Common myeloid progenitor, CD34-positive (primary cell): ENCODE measurements around the gene RGS3.
"Not testable (repeated sequence)": the region's sequence is repeated elsewhere in the genome, so short reads cannot be mapped to it uniquely, and the experiment has no call there.

Source experiments
- CTCF ChIA-PET: fragments of 350-600 bp; sonication (Branson Sonifier 250); formaldehyde crosslinking; loops from one replicate; lab custom pipeline; 2021; ENCODE audit warnings: antibody characterized with exemption; lab: Charles Lee
- POLR2A ChIA-PET: fragments of 350-600 bp; sonication (Branson Sonifier 250); formaldehyde crosslinking; loops from one replicate; lab custom pipeline; 2021; ENCODE audit warnings: antibody characterized with exemption; lab: Charles Lee
- DNase-seq, 3 donors: peaks; one replicate each; pipeline versions ENCODE4 v3.0.0 to v3.0.0-alpha.2; 2013
- H3K27ac ChIP-seq, 2 experiments: 1 replicate in 1 of 2; 2 replicates in 1 of 2; pipeline ENCODE4 v1.7.0; 2013; ENCODE audit warnings: inconsistent platforms in 2 of 2, low read length in 2 of 2, mild to moderate bottlenecking in 2 of 2, low read depth in 1 of 2, moderate library complexity in 1 of 2; ENCODE audit not compliant: severe bottlenecking in 2 of 2, insufficient read depth in 1 of 2, poor library complexity in 1 of 2
- H3K27me3 ChIP-seq, 5 experiments: replicated peaks in 2 of 5; 1 replicate in 3 of 5; 2 replicates in 2 of 5; pipeline versions ENCODE4 v1.6.1 to v1.7.0; 2013; ENCODE audit warnings: low read length in 4 of 5, mild to moderate bottlenecking in 2 of 5, moderate library complexity in 2 of 5, inconsistent platforms in 1 of 5; ENCODE audit not compliant: insufficient read depth in 5 of 5, control insufficient read depth in 4 of 5
- H3K36me3 ChIP-seq, 4 experiments: 1 replicate in 2 of 4; 2 replicates in 2 of 4; pipeline versions ENCODE4 v1.6.1 to v1.7.0; 2013; ENCODE audit warnings: low read length in 3 of 4, control low read depth in 1 of 4, mild to moderate bottlenecking in 1 of 4; ENCODE audit not compliant: control insufficient read depth in 4 of 4, insufficient read depth in 4 of 4
- H3K4me1 ChIP-seq, 4 experiments: 1 replicate in 3 of 4; 2 replicates in 1 of 4; pipeline versions ENCODE4 v1.6.1 to v1.7.1; 2013; ENCODE audit warnings: low read length in 3 of 4, mild to moderate bottlenecking in 3 of 4, control low read depth in 1 of 4, inconsistent platforms in 1 of 4, moderate library complexity in 1 of 4; ENCODE audit not compliant: control insufficient read depth in 4 of 4, insufficient read depth in 4 of 4; ENCODE audit errors: control extremely low read depth in 1 of 4
- H3K4me3 ChIP-seq, 7 experiments: 1 replicate in 4 of 7; 2 replicates in 3 of 7; pipeline versions ENCODE4 v1.5.1 to v1.7.0; 2013; ENCODE audit warnings: mild to moderate bottlenecking in 7 of 7, low read length in 6 of 7, moderate library complexity in 6 of 7, inconsistent platforms in 2 of 7, low read depth in 2 of 7, control low read depth in 1 of 7; ENCODE audit not compliant: insufficient read depth in 4 of 7, control insufficient read depth in 1 of 7; ENCODE audit errors: extremely low read depth in 1 of 7
- H3K9me3 ChIP-seq, 5 experiments: 1 replicate in 4 of 5; 2 replicates in 1 of 5; pipeline versions ENCODE4 v1.6.1 to v1.7.1; 2013; ENCODE audit warnings: low read length in 4 of 5, mild to moderate bottlenecking in 2 of 5, inconsistent platforms in 1 of 5, low read depth in 1 of 5, moderate library complexity in 1 of 5; ENCODE audit not compliant: control insufficient read depth in 4 of 5, insufficient read depth in 2 of 5; ENCODE audit errors: control extremely low read depth in 1 of 5
- WGBS: methylation state at CpG from one replicate; pipeline ENCODE4 v1.1.5; 2013; ENCODE audit not compliant: insufficient coverage; 5-methylcytosine and 5-hydroxymethylcytosine counted together

RGS3 gene

GRCh38 chr9:113639411-113639970, 176.0 kb downstream of the RGS3 start:
- POLR2A ChIA-PET = interaction anchor here (0.7 to 0.8 kb wide), 2 partner anchors 16 to 26 kb away, joined by 3 read pairs; no protein-coding TSS in a partner anchor
- not testable (repeated sequence) for H3K27ac ChIP-seq, H3K9me3 ChIP-seq, H3K4me3 ChIP-seq, DNase-seq, H3K4me1 ChIP-seq, H3K36me3 ChIP-seq, H3K27me3 ChIP-seq
- CTCF ChIA-PET = interaction anchor here (1.6 kb wide), 1 partner anchor 46 kb away, joined by 4 read pairs; no protein-coding TSS in a partner anchor
- WGBS = 99% methylated on average over 8 of the region's 15 CpGs

GRCh38 chr9:113640418-113640817, 176.9 kb downstream of the RGS3 start:
- ChIA-PET CTCF (interaction anchor here (0.8 to 1.8 kb wide), 2 partner anchors 14 to 49 kb away, joined by 4 to 6 read pairs; no protein-coding TSS in a partner anchor), POLR2A (no interaction called here)
- Histone ChIP-seq H3K36me3 (no peaks in the 10 kb centered on the region), H3K9me3 (no peaks in the 10 kb centered on the region), H3K4me3 (no peak overlapping the region), H3K27ac (no peak overlapping the region), H3K4me1 (no peaks in the 10 kb centered on the region), H3K27me3 (no peaks in the 10 kb centered on the region)
- 97% methylated on average over 5 of the region's 6 CpGs for WGBS
- no peak for DNase-seq

- Histone ChIP-seq H3K27ac (no peak overlapping the region), H3K27me3 (no peaks in the 10 kb centered on the region), H3K9me3 (no peaks in the 10 kb centered on the region), H3K4me3 (no peak overlapping the region), H3K36me3 (no peaks in the 10 kb centered on the region), H3K4me1 (no peaks in the 10 kb centered on the region)
- ChIA-PET POLR2A (no interaction called here), CTCF (interaction anchor here (0.8 to 1.8 kb wide), 2 partner anchors 13 to 50 kb away, joined by 4 to 6 read pairs; no protein-coding TSS in a partner anchor)
- DNase-seq = no peak
- WGBS = 86% methylated on average over 1 of the region's 7 CpGs
Observed at GRCh38 chr9:113641100-113641885, 177.8 kb downstream of the RGS3 start.

GRCh38 chr9:113644321-113644720, 180.8 kb downstream of the RGS3 start:
- CTCF ChIA-PET = interaction anchor here (0.9 to 1.2 kb wide), 3 partner anchors 9 to 14 kb away, joined by 3 to 4 read pairs (median 3); no protein-coding TSS in a partner anchor
- no peak for DNase-seq
- no peak overlapping the region for H3K27ac ChIP-seq
- POLR2A ChIA-PET = no interaction called here
- no peaks in the 10 kb centered on the region for H3K27me3 ChIP-seq
- H3K4me3 ChIP-seq = no peak overlapping the region
- H3K9me3 ChIP-seq = no peaks in the 10 kb centered on the region
- no peaks in the 10 kb centered on the region for H3K36me3 ChIP-seq
- H3K4me1 ChIP-seq = no peaks in the 10 kb centered on the region
- 100% methylated on average over 1 of the region's 2 CpGs for WGBS

- ChIA-PET POLR2A (no interaction called here), CTCF (interaction anchor here (1.1 to 1.3 kb wide), 2 partner anchors 10 to 54 kb away, joined by 3 to 5 read pairs; no protein-coding TSS in a partner anchor)
- Histone ChIP-seq H3K27me3 (no peaks in the 10 kb centered on the region), H3K27ac (no peak overlapping the region), H3K9me3 (no peaks in the 10 kb centered on the region), H3K36me3 (no peaks in the 10 kb centered on the region), H3K4me3 (no peak overlapping the region), H3K4me1 (no peaks in the 10 kb centered on the region)
- whole genome bisulfite sequencing = 90% methylated on average over 14 of the region's 15 CpGs
- DNase-seq = no peak
Observed at GRCh38 chr9:113645227-113645977, 181.9 kb downstream of the RGS3 start.

GRCh38 chr9:113645978-113646253, 182.4 kb downstream of the RGS3 start:
- Histone ChIP-seq H3K27ac (no peak overlapping the region), H3K4me3 (no peak overlapping the region), H3K9me3 (no peaks in the 10 kb centered on the region), H3K36me3 (no peaks in the 10 kb centered on the region), H3K27me3 (no peaks in the 10 kb centered on the region), H3K4me1 (no peaks in the 10 kb centered on the region)
- POLR2A ChIA-PET = no interaction called here
- CTCF ChIA-PET = interaction anchor here (1.1 to 1.3 kb wide), 2 partner anchors 10 to 54 kb away, joined by 3 to 5 read pairs; no protein-coding TSS in a partner anchor
- WGBS = 94% methylated on average over 3 of the region's 3 CpGs
- no peak for DNase-seq
